Smooth muscle cell (in vitro differentiated cells): ENCODE data around the gene CFLAR. TPM values are rescaled to one million over a fixed set of nuclear protein-coding genes. Genes with fewer than 3 reads are reported as not detected.
"Not testable (repeated sequence)": the region's sequence is repeated elsewhere in the genome, so short reads cannot be mapped to it uniquely, and the experiment has no call there.

Experiments used
- DNase-seq: peaks from one replicate; lab custom pipeline; 2025; ENCODE audit not compliant: unreplicated experiment; lab: John Stamatoyannopoulos, UW
- H2AFZ ChIP-seq: fragments of 200-600 bp; sonication (generic); 2 replicates; pipeline ENCODE4 v1.6.0; 2016; ENCODE audit warnings: antibody characterized with exemption, low read depth, mild to moderate bottlenecking
- H3F3A ChIP-seq: fragments of 200-600 bp; sonication (generic); 2 replicates; pipeline ENCODE4 v1.6.0; 2017; ENCODE audit warnings: antibody characterized with exemption, low read depth
- H3K27ac ChIP-seq: fragments of 200-600 bp; sonication (generic); 2 replicates; pipeline ENCODE4 v1.5.1; 2016; ENCODE audit warnings: low read depth, mild to moderate bottlenecking
- H3K27me3 ChIP-seq: fragments of 200-600 bp; sonication (generic); 2 replicates; pipeline ENCODE4 v1.6.1; 2016; ENCODE audit warnings: low read depth, mild to moderate bottlenecking
- H3K36me3 ChIP-seq: fragments of 200-600 bp; sonication (generic); 2 replicates; pipeline ENCODE4 v1.5.1; 2016; ENCODE audit warnings: low read depth
- H3K4me1 ChIP-seq: fragments of 200-600 bp; sonication (generic); 2 replicates; pipeline ENCODE4 v1.5.1; 2016; ENCODE audit warnings: low read depth
- H3K4me2 ChIP-seq: fragments of 200-600 bp; sonication (generic); 2 replicates; pipeline ENCODE4 v1.6.0; 2016; ENCODE audit warnings: mild to moderate bottlenecking
- H3K4me3 ChIP-seq: fragments of 200-600 bp; sonication (generic); 2 replicates; pipeline ENCODE4 v1.5.1; 2016; ENCODE audit warnings: mild to moderate bottlenecking
- H3K79me2 ChIP-seq: fragments of 200-600 bp; sonication (generic); 2 replicates; pipeline ENCODE4 v1.6.0; 2016; ENCODE audit warnings: low read depth, mild to moderate bottlenecking
- H3K9ac ChIP-seq: fragments of 200-600 bp; sonication (generic); 2 replicates; pipeline ENCODE4 v1.6.0; 2016; ENCODE audit warnings: low read depth
- H3K9me3 ChIP-seq: fragments of 200-600 bp; sonication (generic); replicated peaks from 2 replicates; pipeline ENCODE4 v1.5.1; 2016; ENCODE audit warnings: low read depth
- H4K20me1 ChIP-seq: fragments of 200-600 bp; sonication (generic); 2 replicates; pipeline ENCODE4 v1.6.0; 2016; ENCODE audit warnings: low read depth
- CTCF ChIP-seq: fragments of 200-600 bp; sonication (generic); IDR thresholded peaks from 2 replicates; pipeline ENCODE4 v1.5.1; 2017; ENCODE audit warnings: borderline replicate concordance, mild to moderate bottlenecking, antibody characterized with exemption; ENCODE audit not compliant: insufficient read depth, poor library complexity, severe bottlenecking
- WGBS: methylation state at CpG from one replicate; pipeline ENCODE4 v1.1.7; 2016; ENCODE audit warnings: low lambda C conversion rate; 5-methylcytosine and 5-hydroxymethylcytosine counted together
- polyA plus RNA-seq: library from polyadenylated mRNA; unstranded; fragments of >200 nt; fragmentation: Nextera tagmentation; extraction: Ambion mirVana; gene quantifications from 2 replicates; pipeline ENCODE4 v1.2.1, GENCODE V29; 2016
- total RNA-seq: library from RNA; depleted of rRNA; stranded (reverse); fragments of >200 nt; gene quantifications from 2 replicates; pipeline ENCODE4 v1.2.3, GENCODE V29; 2014

The CFLAR gene
- total and polyA plus RNA-seq, 2 experiments from 2014 or later = 16.0 to 27.1 TPM

- Histone ChIP-seq H2AFZ (no peak overlapping the region), H3K4me3 (no peak overlapping the region), H3K27me3 (no peaks in the 10 kb centered on the region), H3K9ac (no peak overlapping the region), H3K4me2 (no peak overlapping the region), H3K79me2 (peaks cover 3% of the 10 kb centered on the region), H3K36me3 (no peaks in the 10 kb centered on the region), H3K9me3 (no peaks in the 10 kb centered on the region), H3K27ac (no peak overlapping the region), H3K4me1 (no peaks in the 10 kb centered on the region), H3F3A (no peaks in the 10 kb centered on the region), H4K20me1 (no peaks in the 10 kb centered on the region)
- no peak for DNase-seq
- no peak for TF ChIP-seq CTCF
- WGBS = 80% methylated on average over 3 of the region's 3 CpGs
Measured at GRCh38 chr2:201136889-201137321, 20.9 kb downstream of the CFLAR start.

DNA sequence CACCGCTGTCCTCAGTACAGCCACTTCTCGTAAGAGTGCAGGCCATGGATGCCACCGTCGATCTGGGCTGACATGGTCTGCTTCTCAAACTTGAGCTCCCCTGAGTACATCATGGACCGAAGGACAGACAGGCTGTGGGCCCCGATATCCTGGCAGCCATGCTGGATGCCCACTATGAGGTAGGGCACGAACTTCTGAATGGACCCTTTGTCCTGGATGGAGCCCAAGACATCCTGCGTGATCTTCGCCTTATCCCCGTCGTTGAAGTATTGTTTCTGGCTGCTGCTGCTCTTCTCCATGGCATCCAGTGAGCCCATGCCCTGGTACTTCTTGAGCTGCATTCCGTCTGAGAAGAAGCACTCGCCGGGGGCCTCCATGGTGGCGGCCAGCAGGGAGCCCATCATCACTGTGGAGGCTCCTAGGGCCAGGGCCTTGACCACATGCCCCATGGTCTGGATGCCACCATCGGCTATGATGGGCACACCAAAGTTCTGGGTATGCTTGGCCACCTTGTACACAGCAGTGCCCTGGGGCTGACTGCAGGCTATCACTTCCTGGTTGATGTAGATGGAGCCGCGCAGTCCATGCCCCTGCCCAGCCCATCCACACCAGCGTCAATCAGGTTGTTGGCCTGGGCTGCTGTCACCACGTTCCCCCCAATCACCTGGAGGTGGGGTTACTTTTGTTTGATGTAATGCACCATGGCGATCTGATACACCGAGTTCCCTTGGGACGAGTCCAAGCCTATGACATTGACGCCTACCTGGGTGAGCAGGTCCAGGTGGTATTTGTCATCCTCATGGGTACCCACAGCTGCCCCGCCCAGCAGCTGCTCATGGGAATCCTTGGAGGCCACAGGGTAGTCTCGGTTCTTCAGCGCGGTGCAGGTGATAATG, 21.8 kb downstream of the CFLAR start:
- Histone ChIP-seq H3K9ac (no peak overlapping the region), H3K27ac (no peak overlapping the region), H2AFZ (no peak overlapping the region), H3K36me3 (no peaks in the 10 kb centered on the region), H3K27me3 (no peaks in the 10 kb centered on the region), H3K4me3 (no peak overlapping the region), H3K79me2 (peaks cover 3% of the 10 kb centered on the region), H3F3A (no peaks in the 10 kb centered on the region), H4K20me1 (no peaks in the 10 kb centered on the region), H3K4me2 (no peak overlapping the region), H3K9me3 (no peaks in the 10 kb centered on the region), H3K4me1 (no peaks in the 10 kb centered on the region)
- DNase-seq = no peak
- TF ChIP-seq CTCF = no peak
- WGBS = 97% methylated on average over 28 of the region's 28 CpGs

DNA sequence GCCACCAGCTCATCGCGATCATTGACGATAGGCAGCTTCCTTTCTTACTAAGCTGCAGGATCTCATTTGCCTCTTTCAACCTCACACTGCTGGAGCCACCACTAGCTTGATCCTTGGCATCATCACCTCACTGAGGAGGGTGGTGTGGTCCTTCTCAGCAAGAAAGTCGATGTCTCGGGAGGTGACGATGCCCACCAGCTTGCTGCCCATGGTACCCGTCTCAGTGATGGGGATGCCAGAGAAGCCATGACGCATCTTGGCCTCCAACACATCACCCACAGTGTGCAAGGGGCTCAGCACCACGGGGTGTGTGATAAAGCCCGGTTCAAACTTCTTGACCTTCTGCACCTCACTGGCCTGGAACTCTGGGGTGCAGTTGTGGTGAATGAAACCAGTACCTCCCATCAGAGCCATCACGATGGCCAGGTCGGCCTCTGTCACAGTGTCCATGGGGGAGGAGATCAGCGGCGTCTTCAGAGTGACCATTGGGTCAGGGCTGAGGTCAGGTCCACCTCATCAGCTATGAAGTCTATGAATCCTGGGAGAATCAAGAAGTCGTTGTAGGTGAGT, 22.5 kb downstream of the CFLAR start:
- Histone ChIP-seq H4K20me1 (no peaks in the 10 kb centered on the region), H3K4me1 (no peaks in the 10 kb centered on the region), H3K4me2 (no peak overlapping the region), H3K27ac (no peak overlapping the region), H3F3A (no peaks in the 10 kb centered on the region), H2AFZ (no peak overlapping the region), H3K9ac (no peak overlapping the region), H3K27me3 (no peaks in the 10 kb centered on the region), H3K36me3 (no peaks in the 10 kb centered on the region), H3K79me2 (peaks cover 3% of the 10 kb centered on the region), H3K4me3 (no peak overlapping the region), H3K9me3 (no peaks in the 10 kb centered on the region)
- no peak for DNase-seq
- WGBS = 99% methylated on average over 15 of the region's 15 CpGs
- no peak for TF ChIP-seq CTCF

DNA sequence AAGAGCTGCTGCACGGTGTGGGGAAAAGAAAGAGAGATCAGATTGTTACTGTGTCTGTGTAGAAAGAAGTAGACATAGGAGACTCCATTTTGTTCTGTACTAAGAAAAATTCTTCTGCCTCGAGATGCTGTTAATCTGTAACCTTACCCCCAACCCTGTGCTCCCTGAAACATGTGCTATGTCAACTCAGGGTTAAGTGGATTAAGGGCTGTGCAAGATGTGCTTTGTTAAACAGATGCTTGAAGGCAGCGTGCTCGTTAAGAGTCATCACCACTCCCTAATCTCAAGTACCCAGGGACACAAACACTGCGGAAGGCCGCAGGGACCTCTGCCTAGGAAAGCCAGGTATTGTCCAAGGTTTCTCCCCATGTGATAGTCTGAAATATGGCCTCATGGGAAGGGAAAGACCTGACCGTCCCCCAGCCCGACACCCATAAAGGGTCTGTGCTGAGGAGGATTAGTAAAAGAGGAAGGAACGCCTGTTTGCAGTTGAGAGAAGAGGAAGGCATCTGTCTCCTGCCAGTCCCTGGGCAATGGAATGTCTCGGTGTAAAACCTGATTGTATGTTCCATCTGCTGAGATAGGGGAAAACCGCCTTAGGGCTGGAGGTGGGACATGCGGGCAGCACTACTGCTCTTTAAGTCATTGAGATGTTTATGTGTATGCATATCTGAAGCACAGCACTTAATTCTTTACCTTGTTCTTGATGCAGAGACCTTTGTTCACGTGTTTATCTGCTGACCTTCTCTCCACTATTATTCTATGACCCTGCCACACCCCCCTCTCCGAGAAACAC, 23.2 kb downstream of the CFLAR start:
- H3F3A ChIP-seq, H4K20me1 ChIP-seq, H3K79me2 ChIP-seq, H3K4me1 ChIP-seq, H2AFZ ChIP-seq, H3K4me3 ChIP-seq, H3K27me3 ChIP-seq, DNase-seq, H3K36me3 ChIP-seq, H3K27ac ChIP-seq, H3K9ac ChIP-seq, H3K9me3 ChIP-seq, H3K4me2 ChIP-seq: not testable (repeated sequence)
- 44% methylated on average over 14 of the region's 14 CpGs for WGBS
